CD4-positive, alpha-beta T cell (primary cell): Measurements from ENCODE around the gene SLC6A3. TPM values are rescaled to one million over a fixed set of nuclear protein-coding genes. Genes with fewer than 3 reads are reported as not detected.

Experiments used
- ATAC-seq: fragments of 200-7000 bp; cut with Tn5 transposase; one replicate; pipeline ENCODE4 v1.10.0; 2022; ENCODE audit warnings: mild to moderate bottlenecking; ENCODE audit not compliant: poor library complexity
- CTCF ChIA-PET: fragments of 350-600 bp; sonication (Branson Sonifier 250); formaldehyde crosslinking; loops from one replicate; lab custom pipeline; 2021; ENCODE audit warnings: antibody characterized with exemption, inconsistent platforms; lab: Charles Lee
- POLR2A ChIA-PET: fragments of 350-600 bp; sonication (Branson Sonifier 250); formaldehyde crosslinking; loops from one replicate; lab custom pipeline; 2021; ENCODE audit warnings: antibody characterized with exemption, inconsistent platforms; lab: Charles Lee
- DNase-seq, 14 experiments: peaks; one replicate each; pipeline ENCODE4 v3.0.0-alpha.2; 2013 to 2020; ENCODE audit warnings: mixed read lengths in 2 of 14
- H3K27ac ChIP-seq, 2 donors: one replicate each; pipeline versions ENCODE4 v1.5.1 to v1.7.0; 2013; ENCODE audit warnings: low read length in 2 of 2, low read depth in 1 of 2, mild to moderate bottlenecking in 1 of 2
- H3K27me3 ChIP-seq, 2 experiments: 1 replicate in 1 of 2; 2 replicates in 1 of 2; pipeline versions ENCODE4 v1.6.1 to v1.7.0; 2013; ENCODE audit warnings: low read length in 2 of 2, control low read depth in 1 of 2, mild to moderate bottlenecking in 1 of 2, moderate library complexity in 1 of 2; ENCODE audit not compliant: insufficient read depth in 2 of 2, control insufficient read depth in 1 of 2
- H3K36me3 ChIP-seq: one replicate; pipeline ENCODE4 v1.6.1; 2013; ENCODE audit warnings: low read length, control low read depth; ENCODE audit not compliant: insufficient read depth
- H3K4me1 ChIP-seq: one replicate; pipeline ENCODE4 v1.6.1; 2013; ENCODE audit warnings: low read length, control low read depth; ENCODE audit not compliant: insufficient read depth
- H3K4me3 ChIP-seq: one replicate; pipeline ENCODE4 v1.5.1; 2013; ENCODE audit warnings: mild to moderate bottlenecking, low read length, moderate library complexity
- H3K9me3 ChIP-seq, 2 experiments: 1 replicate in 1 of 2; 2 replicates in 1 of 2; pipeline versions ENCODE4 v1.6.1 to v1.7.0; 2013; ENCODE audit warnings: low read length in 2 of 2, mild to moderate bottlenecking in 2 of 2, control low read depth in 1 of 2, moderate library complexity in 1 of 2; ENCODE audit not compliant: control insufficient read depth in 1 of 2, insufficient read depth in 1 of 2
- H3K27ac Mint-ChIP-seq: one replicate; pipeline ENCODE4 v1.8.0; 2020; ENCODE audit warnings: mixed read lengths
- H3K27me3 Mint-ChIP-seq: one replicate; pipeline ENCODE4 v1.8.0; 2021; ENCODE audit warnings: mixed read lengths
- H3K36me3 Mint-ChIP-seq: one replicate; pipeline ENCODE4 v1.8.0; 2021; ENCODE audit warnings: low read depth, mixed read lengths
- H3K4me1 Mint-ChIP-seq: one replicate; pipeline ENCODE4 v1.8.0; 2021; ENCODE audit warnings: low read depth, mixed read lengths
- H3K4me3 Mint-ChIP-seq: one replicate; pipeline ENCODE4 v1.8.0; 2020; ENCODE audit warnings: mild to moderate bottlenecking, mixed read lengths
- H3K9me3 Mint-ChIP-seq: one replicate; pipeline ENCODE4 v1.8.0; 2020; ENCODE audit warnings: mixed read lengths
- intact Hi-C, 2 experiments: fragments of 100-400 bp; cut with DNase I in 1 of 2; cut with micrococcal nuclease in 1 of 2; formaldehyde crosslinking; loops; one replicate each; pipeline versions ENCODE4 v1.15.1 to v1.9.0; 2023 to 2025; cut with DNase I, micrococcal nuclease
- total RNA-seq, 174 experiments: library from RNA in 2 of 174; stranded (reverse) in 2 of 174; gene quantifications; one replicate each; pipeline ENCODE4 v1.2.3 and lab custom pipeline; 2021 to 2026
- TF ChIP-seq, protein P1 (sequence below): fragments of 200-600 bp; IDR thresholded peaks from one replicate; pipeline ENCODE4 v1.8.0; 2022; ENCODE audit warnings: antibody characterized with exemption, mild to moderate bottlenecking

The SLC6A3 gene
- total RNA-seq, 2 experiments from 2014 or later = 0.08 TPM; not detected in 1

DNA sequence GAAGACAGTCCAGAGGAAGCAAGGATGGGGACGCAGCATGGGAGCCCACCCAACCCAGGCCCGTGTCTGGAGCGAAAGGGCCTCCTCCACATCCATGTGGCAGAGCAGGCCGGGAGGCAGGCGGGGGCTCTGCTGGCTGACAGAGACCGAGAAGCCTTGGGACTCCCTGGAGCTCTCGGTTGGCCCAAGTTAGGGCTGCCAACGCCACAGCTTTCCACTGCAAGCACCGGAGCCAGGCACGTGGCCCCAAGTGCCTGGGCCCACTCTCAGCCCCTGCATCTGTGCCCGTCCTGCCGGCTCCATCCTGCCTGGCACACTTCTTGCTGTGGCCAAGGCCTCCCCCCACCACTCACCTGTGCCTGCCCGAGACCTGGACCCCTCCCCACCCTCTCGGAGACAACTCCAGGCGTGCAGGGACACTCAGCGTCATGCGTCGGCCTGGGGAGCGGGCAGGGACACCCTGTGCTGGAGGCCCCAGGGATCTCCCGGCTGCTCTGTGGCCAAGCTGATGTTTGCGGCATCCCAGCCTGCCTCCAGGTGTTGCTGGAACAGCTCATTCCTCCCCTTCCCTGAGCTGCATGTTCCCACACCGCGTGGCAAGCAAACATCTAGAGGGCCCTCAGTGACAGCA is 31.5 kb downstream of the SLC6A3 start:
- ChIA-PET POLR2A (interaction anchor here (0.7 kb wide), 1 partner anchor 71 kb away, joined by 4 read pairs; no protein-coding TSS in a partner anchor), CTCF (no interaction called here)
- Histone ChIP-seq H3K36me3 (no peaks in the 10 kb centered on the region), H3K27me3 (peaks cover 3 to 7% of the 10 kb centered on the region in 2 experiments), H3K27ac (no peak overlapping the region), H3K4me1 (no peaks in the 10 kb centered on the region), H3K4me3 (no peak overlapping the region), H3K9me3 (peaks cover 0 to 25% of the 10 kb centered on the region in 2 experiments)
- H3K27me3 Mint-ChIP-seq = peaks cover 19% of the 10 kb centered on the region
- H3K4me3 Mint-ChIP-seq = no peak overlapping the region
- intact Hi-C loops = loop anchor here in 1 of 2 experiments (10.0 kb wide), 1 partner anchor 219 kb away; no protein-coding TSS in a partner anchor
- no peaks in the 10 kb centered on the region for H3K4me1 Mint-ChIP-seq
- no peaks in the 10 kb centered on the region for H3K9me3 Mint-ChIP-seq
- no peak for ATAC-seq
- TF ChIP-seq, protein P1, sequence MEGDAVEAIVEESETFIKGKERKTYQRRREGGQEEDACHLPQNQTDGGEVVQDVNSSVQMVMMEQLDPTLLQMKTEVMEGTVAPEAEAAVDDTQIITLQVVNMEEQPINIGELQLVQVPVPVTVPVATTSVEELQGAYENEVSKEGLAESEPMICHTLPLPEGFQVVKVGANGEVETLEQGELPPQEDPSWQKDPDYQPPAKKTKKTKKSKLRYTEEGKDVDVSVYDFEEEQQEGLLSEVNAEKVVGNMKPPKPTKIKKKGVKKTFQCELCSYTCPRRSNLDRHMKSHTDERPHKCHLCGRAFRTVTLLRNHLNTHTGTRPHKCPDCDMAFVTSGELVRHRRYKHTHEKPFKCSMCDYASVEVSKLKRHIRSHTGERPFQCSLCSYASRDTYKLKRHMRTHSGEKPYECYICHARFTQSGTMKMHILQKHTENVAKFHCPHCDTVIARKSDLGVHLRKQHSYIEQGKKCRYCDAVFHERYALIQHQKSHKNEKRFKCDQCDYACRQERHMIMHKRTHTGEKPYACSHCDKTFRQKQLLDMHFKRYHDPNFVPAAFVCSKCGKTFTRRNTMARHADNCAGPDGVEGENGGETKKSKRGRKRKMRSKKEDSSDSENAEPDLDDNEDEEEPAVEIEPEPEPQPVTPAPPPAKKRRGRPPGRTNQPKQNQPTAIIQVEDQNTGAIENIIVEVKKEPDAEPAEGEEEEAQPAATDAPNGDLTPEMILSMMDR = no peak
- H3K27ac Mint-ChIP-seq = no peak overlapping the region
- no peaks in the 10 kb centered on the region for H3K36me3 Mint-ChIP-seq
- DNase-seq = no peak

- no peak for ATAC-seq
- no peak overlapping the region for H3K4me3 ChIP-seq
- intact Hi-C loops = loop anchor here in 1 of 2 experiments (10.0 kb wide), 1 partner anchor 218 kb away; no protein-coding TSS in a partner anchor
- POLR2A ChIA-PET = interaction anchor here (0.7 kb wide), 1 partner anchor 72 kb away, joined by 4 read pairs; no protein-coding TSS in a partner anchor
- H3K4me1 ChIP-seq = no peaks in the 10 kb centered on the region
- CTCF ChIA-PET = no interaction called here
- H3K27ac ChIP-seq = no peak overlapping the region
- Mint-ChIP-seq H3K27me3 (peaks cover 19% of the 10 kb centered on the region), H3K36me3 (no peaks in the 10 kb centered on the region), H3K9me3 (no peaks in the 10 kb centered on the region), H3K4me1 (no peaks in the 10 kb centered on the region), H3K4me3 (no peak overlapping the region), H3K27ac (no peak overlapping the region)
- peaks cover 0 to 29% of the 10 kb centered on the region in 2 experiments for H3K9me3 ChIP-seq
- peaks cover 8% of the 10 kb centered on the region in 2 experiments for H3K27me3 ChIP-seq
- no peak for DNase-seq
- TF ChIP-seq, protein P1 = no peak
- H3K36me3 ChIP-seq = no peaks in the 10 kb centered on the region
Measured at GRCh38 chr5:1413211-1413610, 32.0 kb downstream of the SLC6A3 start.

DNA sequence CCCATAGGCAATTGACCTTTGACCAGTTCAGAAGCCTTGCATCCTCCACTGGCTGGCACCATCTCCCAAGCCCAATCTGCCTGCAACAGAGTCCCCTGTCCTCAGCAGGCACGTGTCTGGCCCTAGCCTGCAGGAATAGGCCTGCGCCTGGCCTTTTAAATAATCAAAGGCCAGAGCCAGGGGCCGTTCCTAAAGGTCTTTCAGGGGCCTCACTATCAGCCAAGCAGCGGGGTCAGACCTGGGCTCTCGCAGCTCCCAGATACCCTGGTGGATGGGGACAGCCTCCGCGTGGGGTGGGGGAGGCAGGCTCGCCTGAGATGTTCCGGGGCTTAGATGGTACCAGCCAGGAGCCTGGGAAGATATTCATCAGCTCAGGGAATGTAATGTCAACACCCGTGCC is 32.6 kb downstream of the SLC6A3 start:
- no peaks in the 10 kb centered on the region for H3K4me1 Mint-ChIP-seq
- Histone ChIP-seq H3K27me3 (peaks cover 8% of the 10 kb centered on the region in 2 experiments), H3K4me1 (no peaks in the 10 kb centered on the region), H3K9me3 (peaks cover 0 to 30% of the 10 kb centered on the region in 2 experiments), H3K36me3 (no peaks in the 10 kb centered on the region), H3K4me3 (no peak overlapping the region), H3K27ac (no peak overlapping the region)
- ChIA-PET POLR2A (no interaction called here), CTCF (no interaction called here)
- no peaks in the 10 kb centered on the region for H3K9me3 Mint-ChIP-seq
- no peak overlapping the region for H3K4me3 Mint-ChIP-seq
- ATAC-seq (no peak), DNase-seq (no peak)
- H3K36me3 Mint-ChIP-seq = no peaks in the 10 kb centered on the region
- H3K27ac Mint-ChIP-seq = no peak overlapping the region
- TF ChIP-seq, protein P1 = no peak
- intact Hi-C loops = loop anchor here in 1 of 2 experiments (10.0 kb wide), 1 partner anchor 218 kb away; no protein-coding TSS in a partner anchor
- H3K27me3 Mint-ChIP-seq = peaks cover 20% of the 10 kb centered on the region
